GM19240 (cell line): Measurements from ENCODE around the gene CLMN.
"Not testable (repeated sequence)": the region's sequence is repeated elsewhere in the genome, so short reads cannot be mapped to it uniquely, and the experiment has no call there.

Source experiments
- DNase-seq: peaks from one replicate; pipeline ENCODE4 v3.0.0; 2011; ENCODE audit warnings: low spot score; ENCODE audit not compliant: insufficient read length

The CLMN gene

GRCh38 chr14:95196268-95196667 lies 123.4 kb downstream of the CLMN start:
- peak; percentile 18 for DNase-seq

- DNase-seq: no peak
Observed at GRCh38 chr14:95195031-95195430, 124.7 kb downstream of the CLMN start.

GRCh38 chr14:95193081-95193480 lies 126.6 kb downstream of the CLMN start:
- no peak for DNase-seq

GRCh38 chr14:95192311-95192710 lies 127.4 kb downstream of the CLMN start:
- DNase-seq: no peak

GRCh38 chr14:95191445-95192199 lies 128.1 kb downstream of the CLMN start:
- no peak for DNase-seq

GRCh38 chr14:95190857-95191256 lies 128.9 kb downstream of the CLMN start:
- DNase-seq: no peak

- DNase-seq: no peak
Observed at GRCh38 chr14:95190346-95190840, 129.3 kb downstream of the CLMN start.

GRCh38 chr14:95189367-95190132 lies 130.2 kb downstream of the CLMN start:
- no peak for DNase-seq

GRCh38 chr14:95188380-95188779 lies 131.3 kb downstream of the CLMN start:
- DNase-seq: no peak

GRCh38 chr14:95185767-95186392 lies 133.8 kb downstream of the CLMN start:
- DNase-seq: no peak

- no peak for DNase-seq
Observed at GRCh38 chr14:95185033-95185766, 134.5 kb downstream of the CLMN start.

GRCh38 chr14:95184413-95184790 lies 135.3 kb downstream of the CLMN start:
- no peak for DNase-seq

GRCh38 chr14:95183532-95184412 lies 135.9 kb downstream of the CLMN start:
- no peak for DNase-seq

- no peak for DNase-seq
Observed at GRCh38 chr14:95183082-95183481, 136.6 kb downstream of the CLMN start.

- no peak for DNase-seq
Observed at GRCh38 chr14:95182379-95182778, 137.3 kb downstream of the CLMN start.

GRCh38 chr14:95180966-95181741 lies 138.6 kb downstream of the CLMN start:
- DNase-seq: no peak

- not testable (repeated sequence) for DNase-seq
Observed at GRCh38 chr14:95175670-95176069, 144.0 kb downstream of the CLMN start.

GRCh38 chr14:95174184-95174792 lies 145.4 kb downstream of the CLMN start:
- DNase-seq: no peak

GRCh38 chr14:95173518-95173917 lies 146.2 kb downstream of the CLMN start:
- no peak for DNase-seq
